GM19468 (cell line): ENCODE results near the gene FRMD3.

Source experiments
- ATAC-seq: cut with Tn5 transposase; IDR thresholded peaks from one replicate; pipeline ENCODE4 v1.9.1; 2021; ENCODE audit warnings: mild to moderate bottlenecking, moderate library complexity, moderate number of reproducible peaks; ENCODE audit not compliant: unreplicated experiment; ENCODE audit errors: extremely low read depth

Gene FRMD3

GRCh38 chr9:83346655-83347420, 191.4 kb downstream of the FRMD3 start:
- no peak for ATAC-seq

DNA sequence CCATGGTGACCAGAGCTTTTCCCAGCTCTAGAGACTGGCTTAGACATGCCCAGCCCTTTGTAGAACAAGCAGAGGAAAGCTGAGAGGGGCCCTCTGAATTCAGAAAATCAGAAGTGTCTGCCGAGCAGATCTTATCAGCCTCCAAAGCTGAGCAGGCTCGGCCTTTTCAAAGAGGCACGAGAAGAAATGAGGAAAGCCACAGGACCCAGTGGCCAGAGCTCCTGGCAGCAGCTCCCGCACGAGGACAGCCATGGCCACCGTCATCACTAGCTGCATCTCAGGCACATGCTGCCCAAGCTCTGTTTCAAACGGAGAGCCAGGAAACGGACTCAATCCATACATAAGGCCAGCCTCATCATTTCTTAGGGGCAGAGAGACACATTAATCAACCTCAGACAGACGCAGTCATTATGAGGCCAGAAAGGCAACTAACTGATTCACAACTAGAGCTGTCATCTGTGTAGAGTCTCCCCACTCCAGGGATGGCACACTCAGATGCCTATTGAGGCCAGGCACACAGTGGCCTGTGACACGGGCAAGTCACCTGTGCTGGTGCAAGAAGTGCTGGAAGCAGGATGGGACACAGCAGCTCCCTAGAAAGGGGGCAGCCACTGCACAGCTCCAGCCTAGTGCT, 194.7 kb downstream of the FRMD3 start:
- ATAC-seq, result no peak

DNA sequence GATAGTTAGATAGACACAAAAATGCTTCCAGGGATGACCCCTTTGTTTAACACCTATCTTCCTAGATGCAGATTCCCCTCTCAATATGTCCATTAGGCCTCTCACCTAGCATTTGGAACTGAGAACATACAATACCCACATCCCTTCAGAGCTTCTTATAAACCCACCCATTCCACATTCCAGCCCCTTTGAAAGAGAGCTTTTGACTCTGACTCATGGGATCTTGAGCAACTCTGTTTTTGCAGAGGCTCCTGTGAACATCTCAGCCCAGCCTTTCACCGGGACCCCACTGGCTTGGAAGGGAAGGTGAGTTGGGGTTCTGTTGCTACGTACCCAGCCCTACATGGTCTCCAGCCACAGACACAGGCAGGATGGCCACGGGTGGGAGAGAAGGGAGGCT, 195.5 kb downstream of the FRMD3 start:
- ATAC-seq, result no peak

- no peak for ATAC-seq
These were observed 196.2 kb downstream of the FRMD3 start for GRCh38 chr9:83342006-83342405.

DNA sequence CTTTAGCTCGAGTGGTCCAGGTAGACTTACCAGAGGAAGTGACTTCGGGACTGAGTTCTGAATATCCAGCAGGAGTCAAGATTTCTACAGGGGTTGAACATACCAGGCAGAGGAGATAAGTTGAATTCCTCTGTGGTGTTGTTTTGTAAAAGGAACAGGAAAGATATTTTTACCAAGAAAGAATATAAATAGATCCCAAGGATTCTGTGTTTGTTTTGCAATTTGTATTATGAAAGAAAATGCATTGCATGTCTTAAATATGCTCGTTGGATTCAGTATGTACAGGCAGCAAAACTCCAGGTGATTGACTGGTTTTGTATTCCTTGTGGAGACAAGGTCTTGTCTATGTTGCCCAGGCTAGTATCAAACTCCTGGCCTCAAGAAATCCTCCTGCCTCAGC, 197.8 kb downstream of the FRMD3 start:
- no peak for ATAC-seq

DNA sequence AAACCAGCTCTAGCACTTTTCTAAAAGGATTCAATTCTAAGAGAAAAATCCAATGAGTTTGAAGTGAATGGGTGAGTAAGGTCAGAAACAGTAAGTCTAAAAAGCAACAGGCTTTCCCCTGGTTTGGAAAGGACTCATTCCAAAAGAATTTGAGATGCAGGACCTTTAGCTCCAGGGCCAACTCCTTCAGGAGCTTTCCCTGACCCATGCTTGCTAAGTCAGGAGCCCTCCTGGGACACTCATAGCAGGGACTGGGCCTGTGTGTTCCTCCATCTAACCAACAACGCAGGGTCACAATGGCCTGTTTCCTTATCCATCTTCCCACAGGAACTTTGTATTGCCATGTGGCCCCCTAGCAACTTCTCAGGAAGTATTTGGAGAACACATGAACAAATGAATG, 198.8 kb downstream of the FRMD3 start:
- no peak for ATAC-seq

DNA sequence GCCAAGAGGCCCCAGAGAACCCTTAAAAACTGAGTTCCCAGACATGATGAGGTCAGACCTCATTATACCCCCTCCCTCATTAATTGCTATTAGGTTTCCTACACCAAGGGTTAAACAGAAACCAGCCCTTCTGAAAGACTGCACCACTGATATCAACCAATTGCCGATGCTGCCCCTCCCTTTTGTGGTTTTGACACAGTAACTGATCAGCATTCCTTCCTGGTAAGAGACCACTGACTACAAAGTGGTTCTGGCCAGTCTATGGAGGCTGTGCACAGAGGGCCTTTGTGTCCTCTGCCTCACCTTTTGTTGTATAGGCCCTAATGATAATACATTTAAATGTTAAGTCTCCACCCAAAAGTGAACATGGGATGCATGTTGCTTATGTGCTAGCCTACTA, 201.5 kb downstream of the FRMD3 start:
- no peak for ATAC-seq

GRCh38 chr9:83334320-83334719, 203.9 kb downstream of the FRMD3 start:
- peak; percentile 84 for ATAC-seq

DNA sequence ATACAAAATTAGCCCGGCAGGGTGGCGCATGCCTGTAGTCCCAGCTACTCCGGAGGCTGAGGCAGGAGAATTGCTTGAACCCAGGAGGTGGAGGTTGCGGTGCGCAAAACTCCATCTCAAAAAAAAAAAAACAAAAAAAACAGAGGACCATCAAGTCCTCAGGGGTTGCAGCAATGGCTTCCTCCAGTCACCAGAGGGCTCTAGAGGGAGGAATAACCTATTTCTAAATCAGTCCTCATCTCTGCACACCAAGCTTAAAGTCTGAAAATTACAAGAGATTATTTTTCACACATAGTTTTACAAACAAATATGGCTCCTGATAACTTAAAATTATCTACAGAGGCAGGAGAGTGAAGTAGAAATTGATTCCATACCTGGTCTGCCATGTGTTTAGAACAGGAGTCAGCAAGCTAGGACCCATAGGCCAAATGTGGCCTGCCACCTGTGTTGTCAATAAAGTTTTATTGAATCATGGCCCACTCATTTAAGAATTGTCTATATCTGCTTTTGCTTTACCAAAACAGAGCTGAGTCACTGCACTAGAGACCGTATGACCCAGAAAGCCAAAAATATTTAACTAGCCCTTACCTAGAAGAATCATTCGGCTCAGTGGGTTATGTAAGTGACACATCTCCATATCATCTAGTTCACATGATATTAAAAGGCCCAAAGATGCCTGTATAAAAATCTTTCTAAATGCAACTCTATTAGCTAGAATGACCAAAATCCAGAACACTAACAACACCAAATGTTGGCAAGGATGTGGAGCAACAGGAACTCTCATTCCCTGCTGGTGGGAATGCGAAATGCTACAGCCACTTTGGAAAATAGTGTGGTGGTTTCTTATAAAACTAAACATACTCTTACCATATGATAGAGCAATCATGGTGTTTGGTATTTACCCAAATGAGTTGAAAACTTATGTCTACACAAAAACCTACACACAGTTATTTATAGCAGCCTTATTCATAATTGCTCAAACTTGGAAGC, 207.7 kb downstream of the FRMD3 start:
- no peak for ATAC-seq

GRCh38 chr9:83327750-83328622, 210.2 kb downstream of the FRMD3 start:
- ATAC-seq, result no peak

GRCh38 chr9:83327323-83327722, 210.9 kb downstream of the FRMD3 start:
- no peak for ATAC-seq

DNA sequence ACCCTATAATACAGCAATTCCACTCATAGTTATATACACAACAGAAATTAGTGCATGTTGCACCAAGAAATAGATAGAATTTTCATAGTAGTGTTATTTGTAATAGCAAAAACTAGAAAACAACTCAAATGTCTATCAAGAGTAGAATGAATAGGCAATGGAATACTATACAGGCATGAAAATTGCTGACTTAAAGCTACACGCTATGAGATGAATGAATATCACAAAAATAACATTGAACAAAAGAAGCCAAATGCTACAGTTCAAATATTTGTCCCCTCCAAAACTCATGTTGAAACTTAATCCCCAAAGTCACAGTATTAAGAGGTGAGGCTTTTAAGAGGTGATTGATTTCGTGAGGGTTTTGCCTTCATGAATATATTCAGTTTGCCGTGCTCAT, 215.1 kb downstream of the FRMD3 start:
- no peak for ATAC-seq

- no peak for ATAC-seq
These were observed 215.8 kb downstream of the FRMD3 start for GRCh38 chr9:83322438-83322837.

- no peak for ATAC-seq
These were observed 221.0 kb downstream of the FRMD3 start for GRCh38 chr9:83317244-83317643.

DNA sequence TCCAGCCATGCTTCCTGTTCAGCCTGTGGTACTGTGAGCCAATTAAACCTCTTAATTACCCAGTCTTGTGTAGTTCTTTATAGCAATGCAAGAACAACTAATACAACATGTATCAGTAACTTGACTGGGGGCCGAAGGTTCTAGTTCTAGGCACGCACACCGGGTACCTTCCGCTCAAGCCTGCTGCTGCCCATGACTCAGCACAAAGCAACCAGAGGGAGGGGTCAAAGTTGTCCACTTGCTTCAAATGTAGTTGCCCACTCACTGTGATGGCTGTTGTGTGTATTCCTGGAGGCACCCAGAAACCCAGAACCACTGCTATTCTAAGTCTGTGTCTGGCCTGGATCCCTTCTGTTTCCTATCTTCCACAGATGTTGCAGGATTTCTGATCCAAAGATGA, 222.6 kb downstream of the FRMD3 start:
- no peak for ATAC-seq

DNA sequence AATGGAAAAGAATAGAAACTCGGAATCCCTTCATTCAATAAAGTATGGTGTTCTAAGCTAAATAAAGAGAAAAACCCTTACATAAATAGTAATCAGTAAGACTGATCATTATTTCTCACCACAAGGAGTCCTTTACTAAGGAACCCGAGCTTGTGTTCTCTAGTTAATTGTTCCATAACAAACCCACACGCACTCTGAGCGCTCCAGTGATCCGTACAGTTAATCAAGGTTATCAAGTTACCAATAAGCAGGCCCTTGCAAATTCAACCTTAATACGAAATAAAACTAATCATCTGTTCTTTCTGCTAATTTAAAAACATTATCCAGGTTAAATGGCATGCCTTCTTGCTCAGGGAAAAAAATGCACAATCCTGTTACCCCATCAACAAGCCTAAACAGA, 224.4 kb downstream of the FRMD3 start:
- ATAC-seq, result no peak

DNA sequence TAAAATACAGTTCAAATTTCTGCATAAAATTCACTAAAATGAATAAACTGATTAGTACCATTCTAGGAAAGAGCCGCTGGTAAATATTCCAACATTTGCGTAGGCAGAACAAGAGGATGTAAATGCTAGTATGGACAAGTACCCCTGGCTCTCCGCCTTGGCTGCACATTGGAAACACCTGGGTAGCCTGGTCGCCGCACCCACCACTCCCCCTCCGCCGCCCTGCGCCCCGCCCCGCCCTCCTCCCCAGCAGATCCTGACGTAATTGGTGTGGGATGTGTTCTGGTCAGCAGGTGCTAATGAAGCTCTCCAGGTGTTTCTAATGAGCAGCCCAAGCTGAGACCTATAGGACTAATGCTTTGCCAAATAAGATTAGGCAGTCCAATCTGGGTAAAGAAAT, 225.7 kb downstream of the FRMD3 start:
- no peak for ATAC-seq

DNA sequence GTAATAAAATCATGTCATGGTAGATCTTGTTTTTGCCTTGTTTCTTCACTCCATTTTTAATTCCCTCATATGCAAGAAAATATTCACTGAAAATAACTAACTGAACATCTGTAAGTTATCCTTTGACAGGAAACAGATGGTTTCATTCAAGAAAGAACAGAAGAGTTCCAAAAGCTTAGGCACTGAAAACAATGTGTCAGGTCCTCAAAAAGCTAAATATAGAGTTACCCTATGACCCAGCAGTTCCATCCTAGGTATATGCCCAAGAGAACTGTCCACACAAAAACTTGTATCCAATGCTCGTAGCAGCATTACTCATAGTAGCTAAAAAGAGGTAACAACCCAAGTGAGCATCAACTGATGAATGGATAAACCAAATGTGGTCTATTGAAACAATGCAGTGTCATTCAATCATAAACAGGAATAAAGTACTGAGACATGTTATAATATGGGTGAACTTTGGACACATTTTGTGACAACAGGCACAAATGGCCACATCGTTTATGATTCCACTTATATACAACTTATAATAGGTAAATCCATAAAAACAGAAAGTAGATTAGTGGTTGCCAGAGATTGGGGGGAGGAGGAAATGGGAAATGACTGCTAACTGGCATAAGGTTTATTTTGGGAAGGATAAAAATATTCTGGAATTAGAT, 231.0 kb downstream of the FRMD3 start:
- ATAC-seq, result no peak

GRCh38 chr9:83304686-83305085, 233.5 kb downstream of the FRMD3 start:
- no peak for ATAC-seq
